GM12873 (cell line): ENCODE data around the gene GOLGA2.

Experiments used
- TF ChIP-seq, protein P1 (sequence below): IDR thresholded peaks from 2 replicates; pipeline ENCODE4 v1.5.1; 2012; ENCODE audit warnings: low read depth, mild to moderate bottlenecking, moderate library complexity, low read length, control low read depth; ENCODE audit not compliant: insufficient read depth; ENCODE audit errors: missing control alignments

The GOLGA2 gene, protein sequence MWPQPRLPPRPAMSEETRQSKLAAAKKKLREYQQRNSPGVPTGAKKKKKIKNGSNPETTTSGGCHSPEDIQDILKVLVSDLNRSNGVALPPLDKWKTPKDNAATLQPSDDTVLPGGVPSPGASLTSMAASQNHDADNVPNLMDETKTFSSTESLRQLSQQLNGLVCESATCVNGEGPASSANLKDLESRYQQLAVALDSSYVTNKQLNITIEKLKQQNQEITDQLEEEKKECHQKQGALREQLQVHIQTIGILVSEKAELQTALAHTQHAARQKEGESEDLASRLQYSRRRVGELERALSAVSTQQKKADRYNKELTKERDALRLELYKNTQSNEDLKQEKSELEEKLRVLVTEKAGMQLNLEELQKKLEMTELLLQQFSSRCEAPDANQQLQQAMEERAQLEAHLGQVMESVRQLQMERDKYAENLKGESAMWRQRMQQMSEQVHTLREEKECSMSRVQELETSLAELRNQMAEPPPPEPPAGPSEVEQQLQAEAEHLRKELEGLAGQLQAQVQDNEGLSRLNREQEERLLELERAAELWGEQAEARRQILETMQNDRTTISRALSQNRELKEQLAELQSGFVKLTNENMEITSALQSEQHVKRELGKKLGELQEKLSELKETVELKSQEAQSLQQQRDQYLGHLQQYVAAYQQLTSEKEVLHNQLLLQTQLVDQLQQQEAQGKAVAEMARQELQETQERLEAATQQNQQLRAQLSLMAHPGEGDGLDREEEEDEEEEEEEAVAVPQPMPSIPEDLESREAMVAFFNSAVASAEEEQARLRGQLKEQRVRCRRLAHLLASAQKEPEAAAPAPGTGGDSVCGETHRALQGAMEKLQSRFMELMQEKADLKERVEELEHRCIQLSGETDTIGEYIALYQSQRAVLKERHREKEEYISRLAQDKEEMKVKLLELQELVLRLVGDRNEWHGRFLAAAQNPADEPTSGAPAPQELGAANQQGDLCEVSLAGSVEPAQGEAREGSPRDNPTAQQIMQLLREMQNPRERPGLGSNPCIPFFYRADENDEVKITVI

GRCh38 chr9:128275198-128276007 lies at the start of gene GOLGA2:
TSS of gene GOLGA2 (minus strand) at chr9:128276007. CDS start at chr9:128275976, 31 bp downstream.
- TF ChIP-seq, protein P1, sequence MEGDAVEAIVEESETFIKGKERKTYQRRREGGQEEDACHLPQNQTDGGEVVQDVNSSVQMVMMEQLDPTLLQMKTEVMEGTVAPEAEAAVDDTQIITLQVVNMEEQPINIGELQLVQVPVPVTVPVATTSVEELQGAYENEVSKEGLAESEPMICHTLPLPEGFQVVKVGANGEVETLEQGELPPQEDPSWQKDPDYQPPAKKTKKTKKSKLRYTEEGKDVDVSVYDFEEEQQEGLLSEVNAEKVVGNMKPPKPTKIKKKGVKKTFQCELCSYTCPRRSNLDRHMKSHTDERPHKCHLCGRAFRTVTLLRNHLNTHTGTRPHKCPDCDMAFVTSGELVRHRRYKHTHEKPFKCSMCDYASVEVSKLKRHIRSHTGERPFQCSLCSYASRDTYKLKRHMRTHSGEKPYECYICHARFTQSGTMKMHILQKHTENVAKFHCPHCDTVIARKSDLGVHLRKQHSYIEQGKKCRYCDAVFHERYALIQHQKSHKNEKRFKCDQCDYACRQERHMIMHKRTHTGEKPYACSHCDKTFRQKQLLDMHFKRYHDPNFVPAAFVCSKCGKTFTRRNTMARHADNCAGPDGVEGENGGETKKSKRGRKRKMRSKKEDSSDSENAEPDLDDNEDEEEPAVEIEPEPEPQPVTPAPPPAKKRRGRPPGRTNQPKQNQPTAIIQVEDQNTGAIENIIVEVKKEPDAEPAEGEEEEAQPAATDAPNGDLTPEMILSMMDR: no peak

GRCh38 chr9:128324401-128324800 lies 48.6 kb upstream of the GOLGA2 start:
- TF ChIP-seq, protein P1: no peak

- TF ChIP-seq, protein P1: no peak
These were observed 48.0 kb upstream of the GOLGA2 start for GRCh38 chr9:128323791-128324190.

DNA sequence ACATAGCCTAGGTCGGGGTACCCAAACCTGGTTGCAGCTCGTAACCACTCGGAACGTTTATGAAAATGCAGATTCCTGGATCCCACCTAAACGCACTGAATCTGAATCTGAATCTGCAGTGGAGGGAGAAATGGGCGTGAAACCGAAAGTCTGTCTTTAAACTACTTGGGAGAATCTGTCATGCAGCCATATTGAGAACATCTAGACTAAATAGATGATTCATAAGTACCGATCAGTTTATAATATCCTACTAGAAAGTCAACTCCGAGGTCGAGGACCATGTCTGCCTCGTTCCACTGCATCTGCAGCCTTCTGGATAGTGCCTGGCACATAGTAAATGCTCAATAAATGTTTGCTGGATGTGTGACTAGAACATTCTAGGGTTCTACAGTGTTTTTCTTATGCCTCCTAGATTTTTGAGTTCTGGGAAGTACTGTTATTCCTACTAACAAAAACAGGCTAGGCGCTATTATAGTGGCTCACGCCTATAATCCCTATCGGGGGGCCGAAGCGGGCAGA lies 47.5 kb upstream of the GOLGA2 start:
- TF ChIP-seq, protein P1: no peak

DNA sequence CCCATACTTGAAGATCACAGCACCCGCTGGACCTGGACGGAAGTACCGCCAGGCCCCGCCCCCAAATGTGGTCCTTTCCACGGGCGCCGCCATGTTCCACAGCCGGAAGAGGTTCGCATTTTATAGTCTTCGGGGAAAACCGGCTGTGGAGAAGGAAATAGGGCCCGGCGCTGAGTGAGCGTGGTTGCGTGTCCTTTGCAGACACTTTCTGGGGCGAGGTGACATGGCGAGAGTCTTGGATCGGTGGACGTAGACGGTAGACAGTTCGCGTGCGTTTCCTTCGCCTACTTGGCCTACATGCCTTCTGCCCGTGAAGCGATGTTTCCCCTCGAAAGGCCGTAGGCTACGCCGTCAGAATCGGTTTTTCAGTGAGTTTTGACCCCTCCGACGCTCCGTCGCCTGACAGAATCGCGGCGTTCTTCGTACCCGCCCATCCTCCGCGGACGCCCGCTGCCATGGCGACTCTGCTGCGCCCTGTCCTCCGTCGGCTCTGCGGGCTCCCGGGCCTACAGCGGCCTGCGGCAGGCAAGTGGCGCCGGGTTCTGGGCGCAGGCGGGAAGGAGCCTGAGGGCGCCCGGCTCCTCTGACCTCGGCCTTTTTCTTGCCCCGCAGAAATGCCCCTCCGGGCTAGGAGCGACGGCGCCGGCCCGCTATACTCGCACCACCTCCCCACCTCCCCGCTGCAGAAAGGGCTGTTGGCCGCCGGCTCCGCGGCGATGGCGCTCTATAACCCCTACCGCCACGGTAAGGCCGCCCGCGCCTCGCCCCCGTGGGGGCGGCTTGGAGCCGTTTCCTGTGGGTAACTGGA lies 46.8 kb upstream of the GOLGA2 start, which contains the start of the genes COQ4 and TRUB2:
Gene COQ4, plus strand, starts transcription at position 436 of the 808 bp plus-strand sequence. Its CDS starts 20 bp downstream, at position 456.
Gene TRUB2, minus strand, starts transcription at position 44 of the 808 bp plus-strand sequence. Its CDS starts 39 bp downstream, at position 5.
- TF ChIP-seq, protein P1: no peak

DNA sequence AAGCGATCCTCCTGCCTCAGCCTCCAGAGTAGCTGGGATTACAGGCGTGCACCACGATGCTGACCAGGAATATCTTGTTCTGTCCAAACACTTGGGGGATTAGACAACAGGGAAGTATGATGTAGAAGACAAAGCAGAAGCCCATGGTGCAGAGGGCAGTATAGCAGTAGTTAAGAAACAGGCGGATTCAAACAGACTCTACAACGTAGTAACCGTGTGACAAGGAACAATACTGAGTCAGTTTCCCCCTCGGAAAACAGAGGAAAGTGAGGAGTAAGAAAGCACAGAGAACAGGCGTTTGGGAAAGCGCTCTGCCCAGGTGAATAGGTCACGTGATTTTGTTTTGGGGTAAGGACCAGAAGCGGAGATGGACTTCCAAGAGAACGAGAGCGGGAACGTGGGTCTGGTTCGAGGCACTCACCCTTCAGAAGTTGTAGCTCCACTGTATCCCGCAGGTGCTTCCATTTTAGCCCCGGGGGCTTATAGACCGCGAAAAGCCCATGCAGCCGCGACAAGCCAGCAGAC lies 46.1 kb upstream of the GOLGA2 start:
- TF ChIP-seq, protein P1: no peak
